Measurements from ENCODE around the gene GABRG2. TPM values are rescaled to one million over a fixed set of nuclear protein-coding genes. Genes with fewer than 3 reads are reported as not detected.
"Not testable (repeated sequence)": the region's sequence is repeated elsewhere in the genome, so short reads cannot be mapped to it uniquely, and the experiment has no call there.

GABRG2 gene
- polyA plus RNA-seq, 1 of the 3 experiments (the other 2 are of a cell fraction) = not detected

DNA sequence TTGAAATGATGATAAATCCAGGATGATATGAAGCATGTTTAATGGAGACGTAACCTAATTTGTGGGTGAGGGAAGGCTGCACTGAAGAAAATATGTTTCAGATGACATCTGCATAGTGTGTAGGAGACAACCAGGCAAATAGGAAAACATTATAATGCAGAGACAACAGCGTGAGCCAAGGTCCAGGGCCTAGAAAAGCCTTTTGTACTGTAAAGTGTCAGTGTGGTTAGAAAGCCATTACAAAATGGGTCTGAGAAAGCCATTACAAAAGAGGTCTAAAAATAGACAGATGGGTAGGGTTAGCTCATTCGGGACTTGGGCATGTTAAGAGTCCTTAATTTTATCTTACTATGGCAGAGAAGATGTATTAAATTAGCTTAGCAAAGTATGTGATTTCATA lies 14.9 kb upstream of the GABRG2 start:
- no peak for DNase-seq
- Histone ChIP-seq H3K9me3 (no peaks in the 10 kb centered on the region), H2AFZ (ENCODE audit: low read depth) (no peak overlapping the region), H3F3A (replicated peaks; ENCODE audit: insufficient read depth) (no peaks in the 10 kb centered on the region), H3K36me3 (replicated peaks in 1 of 2; ENCODE audit: control insufficient read depth in 1 of 2, insufficient read depth in 2 of 2, low read length in 1 of 2) (no peaks in the 10 kb centered on the region), H3K4me2 (no peak overlapping the region), H3K9me2 (no peaks in the 10 kb centered on the region), H3K4me3 (ENCODE audit: low read depth in 2 of 2, low read length in 1 of 2) (no peak overlapping the region), H3K79me2 (ENCODE audit: insufficient read depth) (no peaks in the 10 kb centered on the region), H3K4me1 (ENCODE audit: control insufficient read depth in 1 of 2, insufficient read depth in 2 of 2, low read depth in 1 of 2, low read length in 1 of 2) (no peaks in the 10 kb centered on the region), H3K27me3 (ENCODE audit: insufficient read depth) (no peaks in the 10 kb centered on the region), H3K9ac (no peak overlapping the region), H4K20me1 (ENCODE audit: insufficient read depth) (no peaks in the 10 kb centered on the region), H3K27ac (ENCODE audit: low read depth in 2 of 2, low read length in 1 of 2) (no peak overlapping the region)
- POLR2A ChIA-PET = no interaction called here
- WGBS (ENCODE audit: low lambda C conversion rate) = 1% methylated on average over 3 of the region's 3 CpGs
- TF ChIP-seq EZH2phosphoT487 (IDR thresholded peaks at IDR 0.05; ENCODE audit: borderline replicate concordance, low read depth) (no peak), GATA2 (CRISPR knock-in tag; IDR thresholded peaks at IDR 0.05) (no peak), POLR2AphosphoS5 (IDR thresholded peaks at IDR 0.05; ENCODE audit: low read depth, low read length) (no peak), RFX5 (IDR thresholded peaks at IDR 0.05; ENCODE audit: low read length) (no peak), SIN3A (IDR thresholded peaks at IDR 0.05; ENCODE audit: borderline replicate concordance, low read depth, low read length) (no peak), GABPA (IDR thresholded peaks at IDR 0.05; ENCODE audit: low read depth) (no peak), CHD2 (IDR thresholded peaks at IDR 0.05; ENCODE audit: low read length, partially characterized antibody) (no peak)
- TF ChIP-seq, protein P1, sequence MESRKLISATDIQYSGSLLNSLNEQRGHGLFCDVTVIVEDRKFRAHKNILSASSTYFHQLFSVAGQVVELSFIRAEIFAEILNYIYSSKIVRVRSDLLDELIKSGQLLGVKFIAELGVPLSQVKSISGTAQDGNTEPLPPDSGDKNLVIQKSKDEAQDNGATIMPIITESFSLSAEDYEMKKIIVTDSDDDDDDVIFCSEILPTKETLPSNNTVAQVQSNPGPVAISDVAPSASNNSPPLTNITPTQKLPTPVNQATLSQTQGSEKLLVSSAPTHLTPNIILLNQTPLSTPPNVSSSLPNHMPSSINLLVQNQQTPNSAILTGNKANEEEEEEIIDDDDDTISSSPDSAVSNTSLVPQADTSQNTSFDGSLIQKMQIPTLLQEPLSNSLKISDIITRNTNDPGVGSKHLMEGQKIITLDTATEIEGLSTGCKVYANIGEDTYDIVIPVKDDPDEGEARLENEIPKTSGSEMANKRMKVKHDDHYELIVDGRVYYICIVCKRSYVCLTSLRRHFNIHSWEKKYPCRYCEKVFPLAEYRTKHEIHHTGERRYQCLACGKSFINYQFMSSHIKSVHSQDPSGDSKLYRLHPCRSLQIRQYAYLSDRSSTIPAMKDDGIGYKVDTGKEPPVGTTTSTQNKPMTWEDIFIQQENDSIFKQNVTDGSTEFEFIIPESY (IDR thresholded peaks at IDR 0.05; ENCODE audit: borderline replicate concordance, low read depth) = no peak
- TF ChIP-seq, protein P2, sequence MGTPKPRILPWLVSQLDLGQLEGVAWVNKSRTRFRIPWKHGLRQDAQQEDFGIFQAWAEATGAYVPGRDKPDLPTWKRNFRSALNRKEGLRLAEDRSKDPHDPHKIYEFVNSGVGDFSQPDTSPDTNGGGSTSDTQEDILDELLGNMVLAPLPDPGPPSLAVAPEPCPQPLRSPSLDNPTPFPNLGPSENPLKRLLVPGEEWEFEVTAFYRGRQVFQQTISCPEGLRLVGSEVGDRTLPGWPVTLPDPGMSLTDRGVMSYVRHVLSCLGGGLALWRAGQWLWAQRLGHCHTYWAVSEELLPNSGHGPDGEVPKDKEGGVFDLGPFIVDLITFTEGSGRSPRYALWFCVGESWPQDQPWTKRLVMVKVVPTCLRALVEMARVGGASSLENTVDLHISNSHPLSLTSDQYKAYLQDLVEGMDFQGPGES (IDR thresholded peaks at IDR 0.05; ENCODE audit: low read depth, low read length) = no peak
- CTCF ChIA-PET = no interaction called here

DNA sequence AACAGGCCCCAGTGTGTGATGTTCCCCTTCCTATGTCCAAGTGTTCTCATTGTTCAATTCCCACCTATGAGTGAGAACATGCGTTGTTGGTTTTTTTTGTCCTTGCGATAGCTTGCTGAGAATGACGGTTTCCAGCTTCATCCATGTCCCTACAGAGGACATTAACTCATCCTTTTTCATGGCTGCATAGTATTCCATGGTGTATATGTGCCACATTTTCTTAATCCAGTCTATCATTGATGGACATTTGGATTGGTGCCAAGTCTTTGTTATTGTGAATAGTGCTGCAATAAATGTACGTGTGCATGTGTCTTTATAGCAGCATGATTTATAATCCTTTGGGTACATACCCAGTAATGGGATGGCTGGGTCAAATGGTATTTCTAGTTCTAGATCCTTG lies 12.5 kb upstream of the GABRG2 start:
- DNase-seq; H3K4me2 ChIP-seq; H3K9me2 ChIP-seq; H3F3A ChIP-seq (replicated peaks; ENCODE audit: insufficient read depth); H3K9me3 ChIP-seq; H4K20me1 ChIP-seq (ENCODE audit: insufficient read depth); H3K9ac ChIP-seq; CTCF ChIA-PET; H3K4me1 ChIP-seq (ENCODE audit: control insufficient read depth in 1 of 2, insufficient read depth in 2 of 2, low read depth in 1 of 2, low read length in 1 of 2); H2AFZ ChIP-seq (ENCODE audit: low read depth); H3K79me2 ChIP-seq (ENCODE audit: insufficient read depth); H3K27me3 ChIP-seq (ENCODE audit: insufficient read depth); POLR2A ChIA-PET; H3K27ac ChIP-seq (ENCODE audit: low read depth in 2 of 2, low read length in 1 of 2); H3K36me3 ChIP-seq (replicated peaks in 1 of 2; ENCODE audit: control insufficient read depth in 1 of 2, insufficient read depth in 2 of 2, low read length in 1 of 2); H3K4me3 ChIP-seq (ENCODE audit: low read depth in 2 of 2, low read length in 1 of 2): not testable (repeated sequence)
- WGBS (ENCODE audit: low lambda C conversion rate) = 31% methylated on average over 4 of the region's 4 CpGs

DNA sequence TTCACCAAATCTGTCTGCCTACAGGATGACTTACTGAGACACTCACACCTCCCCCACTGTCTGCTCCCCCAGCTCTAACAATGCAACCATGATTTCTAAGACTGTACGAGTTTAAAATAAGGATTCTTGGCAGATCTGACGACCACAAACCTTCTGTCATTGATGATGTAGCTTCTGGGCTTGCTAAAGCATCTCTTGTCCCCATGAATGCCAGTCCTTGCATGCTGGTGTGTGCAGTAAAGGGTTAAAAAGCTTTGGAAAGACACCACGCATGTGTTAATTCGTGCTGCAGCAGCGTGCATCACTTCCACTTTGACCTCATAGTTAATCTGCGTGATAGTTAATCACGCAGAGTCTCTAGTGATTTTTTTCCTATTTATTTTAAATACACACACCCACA lies 411 bp upstream of the GABRG2 start:
- no peaks in the 10 kb centered on the region for H3K9me2 ChIP-seq
- ChIA-PET POLR2A (no interaction called here), CTCF (no interaction called here)
- DNase-seq = no peak
- no peak overlapping the region for H3K4me3 ChIP-seq (ENCODE audit: low read depth in 2 of 2, low read length in 1 of 2)
- no peaks in the 10 kb centered on the region for H3K27me3 ChIP-seq (ENCODE audit: insufficient read depth)
- no peaks in the 10 kb centered on the region for H4K20me1 ChIP-seq (ENCODE audit: insufficient read depth)
- no peaks in the 10 kb centered on the region for H3F3A ChIP-seq (replicated peaks; ENCODE audit: insufficient read depth)
- H3K36me3 ChIP-seq (replicated peaks in 1 of 2; ENCODE audit: control insufficient read depth in 1 of 2, insufficient read depth in 2 of 2, low read length in 1 of 2) = no peaks in the 10 kb centered on the region
- H2AFZ ChIP-seq (ENCODE audit: low read depth) = no peak overlapping the region
- H3K4me1 ChIP-seq (ENCODE audit: control insufficient read depth in 1 of 2, insufficient read depth in 2 of 2, low read depth in 1 of 2, low read length in 1 of 2) = no peaks in the 10 kb centered on the region
- H3K4me2 ChIP-seq = no peak overlapping the region
- peaks cover 4% of the 10 kb centered on the region; the same call in 1 of the 2 replicates for H3K9me3 ChIP-seq
- H3K9ac ChIP-seq = no peak overlapping the region
- H3K27ac ChIP-seq (ENCODE audit: low read depth in 2 of 2, low read length in 1 of 2) = no peak overlapping the region
- no peaks in the 10 kb centered on the region for H3K79me2 ChIP-seq (ENCODE audit: insufficient read depth)
- WGBS (ENCODE audit: low lambda C conversion rate) = 1% methylated on average over 7 of the region's 7 CpGs
- TF ChIP-seq TEAD4 (IDR thresholded peaks at IDR 0.05; ENCODE audit: borderline replicate concordance, insufficient read depth) = no peak
- no peak for TF ChIP-seq CHD2 (IDR thresholded peaks at IDR 0.05; ENCODE audit: low read length, partially characterized antibody)
- no peak for TF ChIP-seq NRF1 (IDR thresholded peaks at IDR 0.05; ENCODE audit: low read depth, low read length)
- TF ChIP-seq, protein P3, sequence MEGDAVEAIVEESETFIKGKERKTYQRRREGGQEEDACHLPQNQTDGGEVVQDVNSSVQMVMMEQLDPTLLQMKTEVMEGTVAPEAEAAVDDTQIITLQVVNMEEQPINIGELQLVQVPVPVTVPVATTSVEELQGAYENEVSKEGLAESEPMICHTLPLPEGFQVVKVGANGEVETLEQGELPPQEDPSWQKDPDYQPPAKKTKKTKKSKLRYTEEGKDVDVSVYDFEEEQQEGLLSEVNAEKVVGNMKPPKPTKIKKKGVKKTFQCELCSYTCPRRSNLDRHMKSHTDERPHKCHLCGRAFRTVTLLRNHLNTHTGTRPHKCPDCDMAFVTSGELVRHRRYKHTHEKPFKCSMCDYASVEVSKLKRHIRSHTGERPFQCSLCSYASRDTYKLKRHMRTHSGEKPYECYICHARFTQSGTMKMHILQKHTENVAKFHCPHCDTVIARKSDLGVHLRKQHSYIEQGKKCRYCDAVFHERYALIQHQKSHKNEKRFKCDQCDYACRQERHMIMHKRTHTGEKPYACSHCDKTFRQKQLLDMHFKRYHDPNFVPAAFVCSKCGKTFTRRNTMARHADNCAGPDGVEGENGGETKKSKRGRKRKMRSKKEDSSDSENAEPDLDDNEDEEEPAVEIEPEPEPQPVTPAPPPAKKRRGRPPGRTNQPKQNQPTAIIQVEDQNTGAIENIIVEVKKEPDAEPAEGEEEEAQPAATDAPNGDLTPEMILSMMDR (IDR thresholded peaks at IDR 0.05) = no peak
- no peak for TF ChIP-seq TCF12 (IDR thresholded peaks at IDR 0.05)
- no peak for TF ChIP-seq FOXM1 (IDR thresholded peaks at IDR 0.05; ENCODE audit: low read depth)
- TF ChIP-seq, protein P4, sequence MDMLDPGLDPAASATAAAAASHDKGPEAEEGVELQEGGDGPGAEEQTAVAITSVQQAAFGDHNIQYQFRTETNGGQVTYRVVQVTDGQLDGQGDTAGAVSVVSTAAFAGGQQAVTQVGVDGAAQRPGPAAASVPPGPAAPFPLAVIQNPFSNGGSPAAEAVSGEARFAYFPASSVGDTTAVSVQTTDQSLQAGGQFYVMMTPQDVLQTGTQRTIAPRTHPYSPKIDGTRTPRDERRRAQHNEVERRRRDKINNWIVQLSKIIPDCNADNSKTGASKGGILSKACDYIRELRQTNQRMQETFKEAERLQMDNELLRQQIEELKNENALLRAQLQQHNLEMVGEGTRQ (IDR thresholded peaks at IDR 0.05; ENCODE audit: borderline replicate concordance, low read depth, low read length) = no peak
- TF ChIP-seq NFIC (IDR thresholded peaks at IDR 0.05; ENCODE audit: borderline replicate concordance) = no peak
- no peak for TF ChIP-seq MEF2A (IDR thresholded peaks at IDR 0.05; ENCODE audit: borderline replicate concordance, low read depth)

Measured in SK-N-SH (cell line).